HUES64 (cell line): ENCODE measurements around the gene DHRSX.
"Not testable (repeated sequence)": the region's sequence is repeated elsewhere in the genome, so short reads cannot be mapped to it uniquely, and the experiment has no call there.

Experiments
- H3K27ac ChIP-seq: 2 replicates; pipeline ENCODE4 v1.7.0; 2013; ENCODE audit warnings: low read depth, low read length, inconsistent platforms
- H3K27me3 ChIP-seq: 2 replicates; pipeline ENCODE4 v1.6.1; 2013; ENCODE audit warnings: mild to moderate bottlenecking, low read length; ENCODE audit not compliant: insufficient read depth
- H3K36me3 ChIP-seq: 2 replicates; pipeline ENCODE4 v1.6.1; 2013; ENCODE audit warnings: mild to moderate bottlenecking, low read length; ENCODE audit not compliant: insufficient read depth
- H3K4me1 ChIP-seq: 2 replicates; pipeline ENCODE4 v1.6.1; 2013; ENCODE audit warnings: mild to moderate bottlenecking, low read length, moderate library complexity; ENCODE audit not compliant: insufficient read depth
- H3K4me3 ChIP-seq: 2 replicates; pipeline ENCODE4 v1.5.1; 2013; ENCODE audit warnings: mild to moderate bottlenecking, low read length, moderate library complexity
- H3K9ac ChIP-seq: 2 replicates; pipeline ENCODE4 v1.6.1; 2013; ENCODE audit warnings: mild to moderate bottlenecking, low read depth, low read length
- H3K9me3 ChIP-seq: 2 replicates; pipeline ENCODE4 v1.6.1; 2013; ENCODE audit warnings: low read depth, low read length; ENCODE audit not compliant: insufficient read depth
- WGBS: fragments of 150-250, 120-280 bp; methylation state at CpG from one replicate; pipeline ENCODE4 v1.1.7; 2013; ENCODE audit warnings: missing lambda C conversion rate; 5-methylcytosine and 5-hydroxymethylcytosine counted together

DHRSX gene

GRCh38 chrX:2243913-2244460, 256.8 kb downstream of the DHRSX start:
- no peak overlapping the region for H3K4me3 ChIP-seq
- 0 out of 2 replicates have a peak, but pooled peaks cover 3% of the 10 kb centered on the region for H3K36me3 ChIP-seq
- H3K27me3 ChIP-seq = no peaks in the 10 kb centered on the region
- no peak overlapping the region for H3K27ac ChIP-seq
- WGBS = 96% methylated on average over 12 of the region's 12 CpGs
- H3K9me3 ChIP-seq = no peaks in the 10 kb centered on the region
- no peaks in the 10 kb centered on the region; the same call in 1 of the 2 replicates for H3K4me1 ChIP-seq
- no peak overlapping the region for H3K9ac ChIP-seq

- no peak overlapping the region for H3K4me3 ChIP-seq
- no peaks in the 10 kb centered on the region for H3K27me3 ChIP-seq
- H3K36me3 ChIP-seq = 0 out of 2 replicates have a peak, but pooled peaks cover 3% of the 10 kb centered on the region
- no peaks in the 10 kb centered on the region for H3K9me3 ChIP-seq
- H3K27ac ChIP-seq = no peak overlapping the region
- WGBS = 92% methylated on average over 22 of the region's 22 CpGs
- H3K4me1 ChIP-seq = no peaks in the 10 kb centered on the region; the same call in 1 of the 2 replicates
- no peak overlapping the region for H3K9ac ChIP-seq
Observed at GRCh38 chrX:2242980-2243379, 257.8 kb downstream of the DHRSX start.

GRCh38 chrX:2242326-2242725, 258.4 kb downstream of the DHRSX start:
- 94% methylated on average over 16 of the region's 16 CpGs for WGBS

GRCh38 chrX:2241496-2241895, 259.3 kb downstream of the DHRSX start:
- not testable (repeated sequence) for H3K9ac ChIP-seq, H3K4me1 ChIP-seq, H3K27me3 ChIP-seq, H3K36me3 ChIP-seq, H3K27ac ChIP-seq, H3K4me3 ChIP-seq, H3K9me3 ChIP-seq
- WGBS = 94% methylated on average over 13 of the region's 13 CpGs

More at GRCh38 chrX:2242326-2242725, 258.4 kb downstream of the DHRSX start:
- H3K4me1 ChIP-seq = no peaks in the 10 kb centered on the region; the same call in 1 of the 2 replicates
- no peak overlapping the region for H3K27ac ChIP-seq
- H3K9me3 ChIP-seq = no peaks in the 10 kb centered on the region
- no peaks in the 10 kb centered on the region for H3K27me3 ChIP-seq
- H3K4me3 ChIP-seq = no peak overlapping the region
- H3K36me3 ChIP-seq = 0 out of 2 replicates have a peak, but pooled peaks cover 3% of the 10 kb centered on the region
- no peak overlapping the region for H3K9ac ChIP-seq

- not testable (repeated sequence) for H3K27ac ChIP-seq, H3K4me1 ChIP-seq, H3K4me3 ChIP-seq, H3K36me3 ChIP-seq, H3K27me3 ChIP-seq, H3K9me3 ChIP-seq, H3K9ac ChIP-seq
- WGBS = 92% methylated on average over 11 of the region's 12 CpGs
Observed at GRCh38 chrX:2240761-2241160, 260.0 kb downstream of the DHRSX start.

GRCh38 chrX:2237976-2238375, 262.8 kb downstream of the DHRSX start:
- Histone ChIP-seq H3K36me3 (0 out of 2 replicates have a peak, but pooled peaks cover 3% of the 10 kb centered on the region), H3K4me3 (no peak overlapping the region), H3K9ac (no peak overlapping the region), H3K27ac (no peak overlapping the region), H3K27me3 (no peaks in the 10 kb centered on the region), H3K4me1 (peaks cover 13% of the 10 kb centered on the region), H3K9me3 (no peaks in the 10 kb centered on the region)
- whole genome bisulfite sequencing = 93% methylated on average over 9 of the region's 9 CpGs

- Histone ChIP-seq H3K27me3 (no peaks in the 10 kb centered on the region), H3K27ac (no peak overlapping the region), H3K9ac (no peak overlapping the region), H3K9me3 (peaks cover 5% of the 10 kb centered on the region; the same call in 1 of the 2 replicates), H3K4me3 (no peak overlapping the region), H3K36me3 (peaks cover 9% of the 10 kb centered on the region; the same call in 1 of the 2 replicates), H3K4me1 (peaks cover 15% of the 10 kb centered on the region; the same call in 1 of the 2 replicates)
- 89% methylated on average over 2 of the region's 2 CpGs for WGBS
Observed at GRCh38 chrX:2231570-2232192, 269.1 kb downstream of the DHRSX start.

GRCh38 chrX:2230457-2230856, 270.3 kb downstream of the DHRSX start:
- Histone ChIP-seq H3K9ac (no peak overlapping the region), H3K4me1 (peaks cover 15% of the 10 kb centered on the region; the same call in 1 of the 2 replicates), H3K9me3 (peaks cover 5% of the 10 kb centered on the region; the same call in 1 of the 2 replicates), H3K27ac (no peak overlapping the region), H3K4me3 (no peak overlapping the region), H3K27me3 (no peaks in the 10 kb centered on the region), H3K36me3 (peaks cover 9% of the 10 kb centered on the region; the same call in 1 of the 2 replicates)
- 94% methylated on average over 4 of the region's 4 CpGs for whole genome bisulfite sequencing

- H3K27me3 ChIP-seq = no peaks in the 10 kb centered on the region
- WGBS = 72% methylated on average over 2 of the region's 2 CpGs
- peaks cover 5% of the 10 kb centered on the region; the same call in 1 of the 2 replicates for H3K9me3 ChIP-seq
- H3K4me1 ChIP-seq = peaks cover 8% of the 10 kb centered on the region; the same call in 1 of the 2 replicates
- H3K9ac ChIP-seq = no peak overlapping the region
- no peak overlapping the region for H3K4me3 ChIP-seq
- no peak overlapping the region for H3K27ac ChIP-seq
- H3K36me3 ChIP-seq = peaks cover 10% of the 10 kb centered on the region; the same call in 1 of the 2 replicates
Observed at GRCh38 chrX:2228536-2228935, 272.2 kb downstream of the DHRSX start.

GRCh38 chrX:2226906-2227656, 273.7 kb downstream of the DHRSX start:
- H3K4me1 ChIP-seq = no peaks in the 10 kb centered on the region
- H3K4me3 ChIP-seq = no peak overlapping the region
- H3K27ac ChIP-seq = no peak overlapping the region
- H3K9ac ChIP-seq = no peak overlapping the region
- WGBS = 93% methylated on average over 6 of the region's 6 CpGs
- no peaks in the 10 kb centered on the region for H3K27me3 ChIP-seq
- peaks cover 21% of the 10 kb centered on the region for H3K36me3 ChIP-seq
- peaks cover 17% of the 10 kb centered on the region for H3K9me3 ChIP-seq

- Histone ChIP-seq H3K4me1 (no peaks in the 10 kb centered on the region), H3K9me3 (peaks cover 26% of the 10 kb centered on the region), H3K27me3 (no peaks in the 10 kb centered on the region), H3K4me3 (no peak overlapping the region), H3K36me3 (peaks cover 28% of the 10 kb centered on the region), H3K27ac (no peak overlapping the region), H3K9ac (no peak overlapping the region)
- WGBS = 84% methylated on average over 9 of the region's 9 CpGs
Observed at GRCh38 chrX:2226182-2226581, 274.6 kb downstream of the DHRSX start.
